Psoas muscle (tissue), 8 donors: ENCODE measurements around the gene DBP. TPM values are rescaled to one million over a fixed set of nuclear protein-coding genes. Genes with fewer than 3 reads are reported as not detected.

ENCODE experiments used
- ATAC-seq, 4 donors: fragments of 200-7000 bp; cut with Tn5 transposase; one replicate each; pipeline ENCODE4 v1.9.1; 2020; ENCODE audit warnings: moderate library complexity in 3 of 4, mild to moderate bottlenecking in 2 of 4
- DNase-seq, 2 donors: peaks; one replicate each; pipeline ENCODE4 v3.0.0-alpha.2; 2020
- H3K27ac ChIP-seq: fragments of 200-600 bp; one replicate; pipeline ENCODE4 v1.8.0; 2022
- H3K27me3 ChIP-seq, 3 donors: fragments of 200-600 bp in 1 of 3; one replicate each; pipeline versions ENCODE4 v1.6.1 to v1.8.0; 2013 to 2022; ENCODE audit warnings: low read length in 2 of 3, mild to moderate bottlenecking in 2 of 3, moderate library complexity in 1 of 3; ENCODE audit not compliant: insufficient read depth in 3 of 3
- H3K36me3 ChIP-seq, 2 donors: fragments of 200-600 bp in 1 of 2; one replicate each; pipeline versions ENCODE4 v1.6.1 to v1.8.0; 2013 to 2022; ENCODE audit warnings: low read depth in 1 of 2, mild to moderate bottlenecking in 1 of 2, moderate library complexity in 1 of 2; ENCODE audit not compliant: insufficient read depth in 1 of 2
- H3K4me1 ChIP-seq: fragments of 200-600 bp; one replicate; pipeline ENCODE4 v1.8.0; 2022
- H3K4me3 ChIP-seq: fragments of 200-600 bp; one replicate; pipeline ENCODE4 v1.8.0; 2022; ENCODE audit warnings: mild to moderate bottlenecking
- H3K9me3 ChIP-seq: fragments of 200-600 bp; one replicate; pipeline ENCODE4 v1.8.0; 2022
- WGBS, 3 donors: extraction: QIAGEN DNeasy Blood & Tissue Kit; methylation state at CpG; one replicate each; pipeline versions ENCODE4 v1.1.6 to v1.1.7; 2013; 5-methylcytosine and 5-hydroxymethylcytosine counted together
- intact Hi-C, 2 donors: fragments of 100-400 bp; cut with DNase I; formaldehyde crosslinking; loops; one replicate each; pipeline versions ENCODE4 v1.11.0 to v1.14.2; 2022
- polyA plus RNA-seq, 3 donors: library from polyadenylated mRNA; stranded (reverse); fragments of 200-250 nt; gene quantifications; one replicate each; pipeline ENCODE4 v1.2.3, GENCODE V29; 2013
- total RNA-seq, 4 donors: library from RNA; stranded (reverse); fragmentation: NEBNext Ultra II Directional in 2 of 4; extraction: Animal tissue kit (Norgen Biotek cat#: 25700) in 2 of 4; gene quantifications; one replicate each; pipeline versions ENCODE4 v1.2.1 to v1.2.4, GENCODE V29; 2021 to 2023
- TF ChIP-seq, protein P1 (sequence below): fragments of 200-600 bp; IDR thresholded peaks from one replicate; pipeline ENCODE4 v1.8.0; 2022; ENCODE audit warnings: antibody characterized with exemption
- donor health status: healthy with polysubstance abuse.
- donor health status: DM: no; HTN: no; CAD: no; lungs with moderate emphysema.
- donor health status: Bipolar disorder and iron deficiency.
- donor health status: healthy.
- donor health status: DM: yes; HTN: yes; CAD: no.
- donor health status: DM: no; HTN: no; CAD: no.
- donor health status: DM: no; HTN: no; CAD: no.
- donor health status: DM: yes; HTN: yes; CAD: no.

The DBP gene
- total and polyA plus RNA-seq, 7 donors: 2.8 to 14.5 (median 5.8) TPM

DNA sequence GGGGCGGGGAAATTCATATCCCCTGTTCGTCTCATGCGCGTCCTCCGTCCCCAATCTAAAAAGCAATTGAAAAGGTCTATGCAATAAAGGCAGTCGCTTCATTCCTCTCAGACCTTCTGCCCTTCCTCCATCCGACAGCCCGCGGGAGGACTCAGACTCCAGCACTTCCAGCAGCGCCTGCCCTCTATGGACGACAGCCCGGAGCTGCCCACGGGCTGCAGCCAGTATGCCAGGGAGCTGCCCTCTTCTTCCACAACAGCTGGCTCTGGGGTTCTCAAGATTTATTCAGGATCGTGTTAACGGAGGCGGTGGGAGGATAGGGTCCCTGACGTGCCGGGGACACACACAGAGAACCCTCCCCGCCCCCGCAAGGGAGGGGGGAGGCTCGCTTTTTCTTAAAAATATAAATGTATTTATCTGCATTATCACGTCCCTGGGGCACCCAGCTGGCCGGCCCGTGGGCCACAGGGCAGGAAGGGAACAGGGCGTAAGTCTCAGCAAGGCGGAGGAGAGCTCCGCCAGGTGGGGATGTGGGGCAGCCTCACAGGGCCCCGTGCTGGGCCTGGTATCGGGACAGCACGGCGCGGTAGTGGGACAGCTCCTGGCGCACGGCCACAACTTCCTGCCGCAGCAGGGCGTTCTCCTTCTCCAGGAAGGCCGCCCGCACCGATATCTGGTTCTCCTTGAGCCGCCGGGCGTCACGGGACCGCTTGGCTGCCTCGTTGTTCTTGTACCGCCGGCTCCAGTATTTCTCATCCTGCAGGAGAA, 6.7 kb downstream of the DBP start:
- peaks cover 49% of the 10 kb centered on the region for H3K4me1 ChIP-seq
- TF ChIP-seq, protein P1, sequence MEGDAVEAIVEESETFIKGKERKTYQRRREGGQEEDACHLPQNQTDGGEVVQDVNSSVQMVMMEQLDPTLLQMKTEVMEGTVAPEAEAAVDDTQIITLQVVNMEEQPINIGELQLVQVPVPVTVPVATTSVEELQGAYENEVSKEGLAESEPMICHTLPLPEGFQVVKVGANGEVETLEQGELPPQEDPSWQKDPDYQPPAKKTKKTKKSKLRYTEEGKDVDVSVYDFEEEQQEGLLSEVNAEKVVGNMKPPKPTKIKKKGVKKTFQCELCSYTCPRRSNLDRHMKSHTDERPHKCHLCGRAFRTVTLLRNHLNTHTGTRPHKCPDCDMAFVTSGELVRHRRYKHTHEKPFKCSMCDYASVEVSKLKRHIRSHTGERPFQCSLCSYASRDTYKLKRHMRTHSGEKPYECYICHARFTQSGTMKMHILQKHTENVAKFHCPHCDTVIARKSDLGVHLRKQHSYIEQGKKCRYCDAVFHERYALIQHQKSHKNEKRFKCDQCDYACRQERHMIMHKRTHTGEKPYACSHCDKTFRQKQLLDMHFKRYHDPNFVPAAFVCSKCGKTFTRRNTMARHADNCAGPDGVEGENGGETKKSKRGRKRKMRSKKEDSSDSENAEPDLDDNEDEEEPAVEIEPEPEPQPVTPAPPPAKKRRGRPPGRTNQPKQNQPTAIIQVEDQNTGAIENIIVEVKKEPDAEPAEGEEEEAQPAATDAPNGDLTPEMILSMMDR: no peak

DNA sequence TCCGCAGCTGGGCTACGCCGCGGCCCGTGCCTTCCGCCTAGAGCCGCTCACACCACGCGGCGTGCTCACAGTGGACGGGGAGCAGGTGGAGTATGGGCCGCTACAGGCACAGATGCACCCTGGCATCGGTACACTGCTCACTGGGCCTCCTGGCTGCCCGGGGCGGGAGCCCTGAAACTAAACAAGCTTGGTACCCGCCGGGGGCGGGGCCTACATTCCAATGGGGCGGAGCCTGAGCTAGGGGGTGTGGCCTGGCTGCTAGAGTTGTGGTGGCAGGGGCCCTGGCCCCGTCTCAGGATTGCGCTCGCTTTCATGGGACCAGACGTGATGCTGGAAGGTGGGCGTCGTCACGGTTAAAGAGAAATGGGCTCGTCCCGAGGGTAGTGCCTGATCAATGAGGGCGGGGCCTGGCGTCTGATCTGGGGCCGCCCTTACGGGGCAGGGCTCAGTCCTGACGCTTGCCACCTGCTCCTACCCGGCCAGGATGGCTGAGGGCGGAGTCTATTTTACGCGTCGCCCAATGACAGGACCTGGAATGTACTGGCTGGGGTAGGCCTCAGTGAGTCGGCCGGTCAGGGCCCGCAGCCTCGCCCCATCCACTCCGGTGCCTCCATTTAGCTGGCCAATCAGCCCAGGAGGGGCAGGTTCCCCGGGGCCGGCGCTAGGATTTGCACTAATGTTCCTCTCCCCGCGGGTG, 7.4 kb downstream of the DBP start:
- ATAC-seq (peak; percentile 33 to 57 (median 50)), DNase-seq (peak; percentile 73 to 77)
- H3K4me3 ChIP-seq: peak overlapping the region; percentile 42
- no peaks in the 10 kb centered on the region for H3K9me3 ChIP-seq
- TF ChIP-seq, protein P1: no peak
- peaks cover 45% of the 10 kb centered on the region for H3K4me1 ChIP-seq
- peaks cover 0 to 14% of the 10 kb centered on the region in 2 donors for H3K36me3 ChIP-seq
- H3K27me3 ChIP-seq: no peaks in the 10 kb centered on the region
- intact Hi-C loops: loop anchor here in 1 of 2 donors (10.0 kb wide), 1 partner anchor 335 kb away; the partner anchor contains the start of gene FTL
- WGBS, 3 donors: 45 to 52% (median 50%) methylated on average over 48 of the region's 48 CpGs
- H3K27ac ChIP-seq: peak overlapping the region; percentile 80

More for the DNA sequence above, 6.7 kb downstream of the DBP start:
- Histone ChIP-seq H3K27me3 (no peaks in the 10 kb centered on the region), H3K4me3 (peak overlapping the region; percentile 42), H3K27ac (peak overlapping the region; percentile 80), H3K36me3 (peaks cover 0 to 14% of the 10 kb centered on the region in 2 donors), H3K9me3 (no peaks in the 10 kb centered on the region)
- intact Hi-C loops: loop anchor here in 1 of 2 donors (10.0 kb wide), 1 partner anchor 334 kb away; the partner anchor contains the start of gene FTL
- peak in 1 of 4 donors; percentile 16 for ATAC-seq
- peak; percentile 68 to 84 for DNase-seq
- WGBS, 3 donors: 12 to 24% (median 15%) methylated on average over 45 to 47 of the region's 47 CpGs

DNA sequence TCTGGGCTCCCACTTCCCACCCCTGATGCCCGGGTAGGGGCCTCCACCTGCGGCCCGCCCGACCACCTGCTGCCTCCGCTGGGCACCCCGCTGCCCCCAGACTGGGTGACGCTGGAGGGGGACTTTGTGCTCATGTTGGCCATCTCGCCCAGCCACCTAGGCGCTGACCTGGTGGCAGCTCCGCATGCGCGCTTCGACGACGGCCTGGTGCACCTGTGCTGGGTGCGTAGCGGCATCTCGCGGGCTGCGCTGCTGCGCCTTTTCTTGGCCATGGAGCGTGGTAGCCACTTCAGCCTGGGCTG, 7.9 kb downstream of the DBP start:
- Histone ChIP-seq H3K27me3 (no peaks in the 10 kb centered on the region), H3K36me3 (peaks cover 0 to 14% of the 10 kb centered on the region in 2 donors), H3K4me1 (peaks cover 40% of the 10 kb centered on the region), H3K9me3 (no peaks in the 10 kb centered on the region), H3K4me3 (no peak overlapping the region), H3K27ac (peak overlapping the region; percentile 80)
- ATAC-seq (no peak), DNase-seq (peak in 1 of 2 donors; percentile 55)
- intact Hi-C loops: no loop called here
- WGBS, 3 donors: 91% methylated on average over 21 to 22 of the region's 22 CpGs
- TF ChIP-seq, protein P1: no peak

DNA sequence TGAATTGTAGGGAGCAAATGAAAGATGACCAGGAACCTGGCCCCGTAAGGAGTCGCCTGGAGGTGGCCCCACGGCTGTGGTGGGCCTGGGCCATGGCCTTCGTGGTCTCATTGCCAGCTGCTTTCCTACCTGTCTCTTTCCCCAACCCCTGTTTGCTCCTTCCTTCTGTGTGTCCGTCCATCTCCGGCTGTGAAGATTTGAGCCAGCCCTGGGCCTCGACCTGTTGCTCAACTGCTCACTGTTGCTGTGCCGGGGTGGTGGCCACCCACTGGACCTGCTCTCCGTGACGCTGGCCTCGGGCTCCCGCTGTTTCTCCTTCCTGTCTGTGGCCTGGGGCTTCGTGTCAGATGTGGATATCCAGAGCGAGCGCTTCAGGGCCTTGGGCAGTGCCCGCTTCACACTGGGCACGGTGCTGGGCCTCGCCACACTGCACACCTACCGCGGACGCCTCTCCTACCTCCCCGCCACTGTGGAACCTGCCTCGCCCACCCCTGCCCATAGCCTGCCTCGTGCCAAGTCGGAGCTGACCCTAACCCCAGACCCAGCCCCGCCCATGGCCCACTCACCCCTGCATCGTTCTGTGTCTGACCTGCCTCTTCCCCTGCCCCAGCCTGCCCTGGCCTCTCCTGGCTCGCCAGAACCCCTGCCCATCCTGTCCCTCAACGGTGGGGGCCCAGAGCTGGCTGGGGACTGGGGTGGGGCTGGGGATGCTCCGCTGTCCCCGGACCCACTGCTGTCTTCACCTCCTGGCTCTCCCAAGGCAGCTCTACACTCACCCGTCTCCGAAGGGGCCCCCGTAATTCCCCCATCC, 8.5 kb downstream of the DBP start:
- Histone ChIP-seq H3K36me3 (peaks cover 0 to 14% of the 10 kb centered on the region in 2 donors), H3K27ac (no peak overlapping the region)

More for the DNA sequence above, 8.5 kb downstream of the DBP start:
- ATAC-seq (no peak), DNase-seq (peak in 1 of 2 donors; percentile 65)
- 74 to 81% (median 77%) methylated on average over 32 to 34 of the region's 34 CpGs for WGBS, 3 donors
- Histone ChIP-seq H3K9me3 (no peaks in the 10 kb centered on the region), H3K4me1 (peaks cover 37% of the 10 kb centered on the region), H3K27me3 (no peaks in the 10 kb centered on the region), H3K4me3 (no peak overlapping the region)
- intact Hi-C loops: no loop called here
- TF ChIP-seq, protein P1: no peak
